Colonic mucosa (tissue), 4 donors: ENCODE measurements around the gene SLC26A1. TPM values are rescaled to one million over a fixed set of nuclear protein-coding genes. Genes with fewer than 3 reads are reported as not detected.

Experiments
- DNase-seq: peaks from one replicate; pipeline ENCODE4 v3.0.0-alpha.2; 2020
- H3K27ac ChIP-seq: fragments of 200-600 bp; one replicate; pipeline ENCODE4 v1.8.0; 2021
- H3K27me3 ChIP-seq: fragments of 200-600 bp; one replicate; pipeline ENCODE4 v1.8.0; 2021
- H3K36me3 ChIP-seq: fragments of 200-600 bp; one replicate; pipeline ENCODE4 v1.8.0; 2021
- H3K4me1 ChIP-seq: fragments of 200-600 bp; one replicate; pipeline ENCODE4 v1.8.0; 2021; ENCODE audit warnings: mild to moderate bottlenecking
- H3K4me3 ChIP-seq: fragments of 200-600 bp; one replicate; pipeline ENCODE4 v1.8.0; 2021
- H3K9ac ChIP-seq, 2 donors: one replicate each; pipeline ENCODE4 v1.7.0; 2013; ENCODE audit warnings: control low read depth in 2 of 2, low read depth in 2 of 2, low read length in 2 of 2
- H3K9me3 ChIP-seq: fragments of 200-600 bp; one replicate; pipeline ENCODE4 v1.8.0; 2021
- intact Hi-C: fragments of 100-400 bp; cut with DNase I; formaldehyde crosslinking; loops from one replicate; pipeline ENCODE4 v1.14.1; 2022
- total RNA-seq, 2 donors: library from RNA; stranded (reverse); fragmentation: NEBNext Ultra II Directional in 1 of 2; extraction: Animal tissue kit (Norgen Biotek cat#: 25700) in 1 of 2; gene quantifications; one replicate each; pipeline ENCODE4 v1.2.1, GENCODE V29; 2021
- TF ChIP-seq, protein P1 (sequence below): fragments of 200-600 bp; IDR thresholded peaks from one replicate; pipeline ENCODE4 v1.8.0; 2022; ENCODE audit warnings: antibody characterized with exemption, mild to moderate bottlenecking
- donor health status: healthy.
- donor health status: DM: no; HTN: no; CAD: no.
- donor health status: DM: no; HTN: no; CAD: no.

The SLC26A1 gene
- total RNA-seq, 2 donors from 2014 or later, result 0.77 to 3.8 TPM

- DNase-seq, result no peak
- H3K9ac ChIP-seq, result no peak overlapping the region
- H3K9me3 ChIP-seq, result no peaks in the 10 kb centered on the region
- H3K27me3 ChIP-seq, result no peaks in the 10 kb centered on the region
- no peak overlapping the region for H3K4me3 ChIP-seq
- H3K36me3 ChIP-seq, result peaks cover 3% of the 10 kb centered on the region
- intact Hi-C loops, result no loop called here
- TF ChIP-seq, protein P1, sequence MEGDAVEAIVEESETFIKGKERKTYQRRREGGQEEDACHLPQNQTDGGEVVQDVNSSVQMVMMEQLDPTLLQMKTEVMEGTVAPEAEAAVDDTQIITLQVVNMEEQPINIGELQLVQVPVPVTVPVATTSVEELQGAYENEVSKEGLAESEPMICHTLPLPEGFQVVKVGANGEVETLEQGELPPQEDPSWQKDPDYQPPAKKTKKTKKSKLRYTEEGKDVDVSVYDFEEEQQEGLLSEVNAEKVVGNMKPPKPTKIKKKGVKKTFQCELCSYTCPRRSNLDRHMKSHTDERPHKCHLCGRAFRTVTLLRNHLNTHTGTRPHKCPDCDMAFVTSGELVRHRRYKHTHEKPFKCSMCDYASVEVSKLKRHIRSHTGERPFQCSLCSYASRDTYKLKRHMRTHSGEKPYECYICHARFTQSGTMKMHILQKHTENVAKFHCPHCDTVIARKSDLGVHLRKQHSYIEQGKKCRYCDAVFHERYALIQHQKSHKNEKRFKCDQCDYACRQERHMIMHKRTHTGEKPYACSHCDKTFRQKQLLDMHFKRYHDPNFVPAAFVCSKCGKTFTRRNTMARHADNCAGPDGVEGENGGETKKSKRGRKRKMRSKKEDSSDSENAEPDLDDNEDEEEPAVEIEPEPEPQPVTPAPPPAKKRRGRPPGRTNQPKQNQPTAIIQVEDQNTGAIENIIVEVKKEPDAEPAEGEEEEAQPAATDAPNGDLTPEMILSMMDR, result no peak
- H3K4me1 ChIP-seq, result no peaks in the 10 kb centered on the region
- no peak overlapping the region for H3K27ac ChIP-seq
Observed at GRCh38 chr4:964346-965025, 28.7 kb downstream of the SLC26A1 start.

GRCh38 chr4:963276-964225 lies 29.7 kb downstream of the SLC26A1 start:
- TF ChIP-seq, protein P1, result no peak
- peak overlapping the region; percentile 55 for H3K27ac ChIP-seq

GRCh38 chr4:962231-963208 lies 30.7 kb downstream of the SLC26A1 start:
- H3K9ac ChIP-seq, result peak overlapping the region; percentile 47 to 70
- TF ChIP-seq, protein P1, result no peak
- no peaks in the 10 kb centered on the region for H3K27me3 ChIP-seq
- H3K27ac ChIP-seq, result peak overlapping the region; percentile 55
- H3K9me3 ChIP-seq, result no peaks in the 10 kb centered on the region
- peak; percentile 74 for DNase-seq
- H3K4me1 ChIP-seq, result no peaks in the 10 kb centered on the region
- intact Hi-C loops, result no loop called here
- peak overlapping the region; percentile 6 for H3K4me3 ChIP-seq
- peaks cover 3% of the 10 kb centered on the region for H3K36me3 ChIP-seq

More at GRCh38 chr4:963276-964225, 29.7 kb downstream of the SLC26A1 start:
- intact Hi-C loops, result no loop called here
- no peaks in the 10 kb centered on the region for H3K4me1 ChIP-seq
- H3K27me3 ChIP-seq, result no peaks in the 10 kb centered on the region
- H3K9ac ChIP-seq, result peak overlapping the region; percentile 47 to 70
- H3K36me3 ChIP-seq, result peaks cover 3% of the 10 kb centered on the region
- no peaks in the 10 kb centered on the region for H3K9me3 ChIP-seq
- peak overlapping the region; percentile 6 for H3K4me3 ChIP-seq
- DNase-seq, result no peak

GRCh38 chr4:961351-962230 lies 31.6 kb downstream of the SLC26A1 start:
- Histone ChIP-seq H3K4me1 (no peaks in the 10 kb centered on the region), H3K36me3 (peaks cover 3% of the 10 kb centered on the region), H3K9ac (peak overlapping the region in 1 of 2 donors; percentile 70), H3K27ac (peak overlapping the region; percentile 55), H3K27me3 (no peaks in the 10 kb centered on the region), H3K9me3 (no peaks in the 10 kb centered on the region), H3K4me3 (peak overlapping the region; percentile 6)
- intact Hi-C loops, result no loop called here
- DNase-seq, result peak; percentile 81
- TF ChIP-seq, protein P1, result no peak
